K562 (cell line): Measurements from ENCODE around the gene NDUFAB1. TPM values are rescaled to one million over a fixed set of nuclear protein-coding genes. Genes with fewer than 3 reads are reported as not detected.
A peak's percentile ranks its signal among the peaks of the same experiment; 100 is the strongest.

Experiments used
- ATAC-seq: fragments of 200-7000 bp; cut with Tn5 transposase; 3 replicates; pipeline ENCODE4 v1.9.1; 2020; ENCODE audit warnings: moderate library complexity
- BruUV-seq: library from RNA; stranded (reverse); fragments of 400-500 nt; replicated peaks from 2 replicates; lab custom pipeline; 2021; lab: Mats Ljungman, UMichigan
- CTCF ChIA-PET: fragments of 300-600 bp; formaldehyde crosslinking; extraction: SDS; loops from one replicate; lab custom pipeline; 2021; ENCODE audit warnings: low intra/inter-chr PET ratio; lab: Yijun Ruan, JAX
- POLR2A ChIA-PET: fragments of 300-600, 350-650 bp; sonication (Branson Sonifier 250); formaldehyde crosslinking; extraction: SDS; loops from one replicate; lab custom pipeline; 2021; ENCODE audit warnings: antibody characterized with exemption, inconsistent platforms; lab: Yijun Ruan, JAX
- DNase-seq, 4 experiments: peaks; one replicate each; pipeline versions ENCODE4 v3.0.0 to v3.0.0-alpha.2; 2011 to 2018; ENCODE audit warnings: low spot score in 3 of 4, mixed read lengths in 3 of 4; ENCODE audit errors: extremely low read depth in 1 of 4
- FAIRE-seq: peaks from 2 replicates; lab custom pipeline; 2011; peaks lifted over from hg19 to GRCh38; lab: Jason Lieb, UNC
- H2AFZ ChIP-seq: 2 replicates; pipeline ENCODE4 v1.6.0; 2011; ENCODE audit warnings: low read depth, low read length, control low read depth, inconsistent platforms
- H3K27ac ChIP-seq: fragments of 200-600 bp; 3 replicates; pipeline ENCODE4 v1.8.0; 2011; ENCODE audit warnings: low read depth, mild to moderate bottlenecking, control low read depth, inconsistent platforms, low read length, moderate library complexity, mixed read lengths; ENCODE audit errors: extremely low read depth
- H3K27me3 ChIP-seq, 2 experiments: fragments of 300-600 bp in 1 of 2; 2 replicates in 1 of 2; 3 replicates in 1 of 2; pipeline versions ENCODE4 v1.6.0 to v1.8.0; 2011; ENCODE audit warnings: inconsistent platforms in 2 of 2, low read length in 2 of 2, mild to moderate bottlenecking in 1 of 2, mixed read lengths in 1 of 2, moderate library complexity in 1 of 2; ENCODE audit not compliant: control insufficient read depth in 2 of 2, insufficient read depth in 2 of 2
- H3K36me3 ChIP-seq: fragments of 300-600 bp; 3 replicates; pipeline ENCODE4 v1.8.0; 2011; ENCODE audit warnings: mild to moderate bottlenecking, low read length, inconsistent platforms; ENCODE audit not compliant: control insufficient read depth, insufficient read depth
- H3K4me1 ChIP-seq, 2 experiments: fragments of 200-600 bp in 1 of 2; replicated peaks in 1 of 2; 2 replicates in 1 of 2; 3 replicates in 1 of 2; pipeline versions ENCODE4 v1.5.1 to v1.8.0; 2011; ENCODE audit warnings: inconsistent platforms in 2 of 2, low read length in 2 of 2, mild to moderate bottlenecking in 1 of 2, mixed read lengths in 1 of 2, moderate library complexity in 1 of 2; ENCODE audit not compliant: control insufficient read depth in 2 of 2, insufficient read depth in 2 of 2
- H3K4me2 ChIP-seq: 2 replicates; pipeline ENCODE4 v1.6.1; 2011; ENCODE audit warnings: low read length, control low read depth, inconsistent platforms, mixed read lengths; ENCODE audit not compliant: insufficient read depth
- H3K4me3 ChIP-seq: fragments of 200-600 bp; sonication (generic), shearing (Covaris generic); 2 replicates; pipeline ENCODE4 v1.5.1; 2016; ENCODE audit warnings: control low read depth, inconsistent platforms
- H3K79me2 ChIP-seq: fragments of 200-600 bp; 3 replicates; pipeline ENCODE4 v1.8.0; 2011; ENCODE audit warnings: low read length, inconsistent platforms; ENCODE audit not compliant: control insufficient read depth, insufficient read depth
- H3K9ac ChIP-seq, 2 experiments: 2 replicates each; pipeline versions ENCODE4 v1.6.0 to v1.6.1; 2011; ENCODE audit warnings: low read depth in 2 of 2, low read length in 2 of 2, control low read depth in 1 of 2, inconsistent platforms in 1 of 2, mild to moderate bottlenecking in 1 of 2, mixed read lengths in 1 of 2; ENCODE audit not compliant: insufficient read depth in 1 of 2
- H3K9me1 ChIP-seq: one replicate; pipeline ENCODE4 v1.6.0; 2011; ENCODE audit warnings: inconsistent platforms, mild to moderate bottlenecking, low read length, moderate library complexity; ENCODE audit not compliant: control insufficient read depth, insufficient read depth
- H3K9me3 ChIP-seq: replicated peaks from 2 replicates; pipeline ENCODE4 v1.5.1; 2011; ENCODE audit warnings: low read depth, low read length, inconsistent platforms; ENCODE audit not compliant: control insufficient read depth, insufficient read depth
- H4K20me1 ChIP-seq: replicated peaks from 2 replicates; pipeline ENCODE4 v1.6.1; 2011; ENCODE audit warnings: low read length, inconsistent platforms, mixed read lengths; ENCODE audit not compliant: control insufficient read depth, insufficient read depth
- ATF2 ChIP-seq: sonication (generic); formaldehyde crosslinking; IDR thresholded peaks from 2 replicates; pipeline ENCODE4 v1.8.1; 2022; ENCODE audit warnings: missing genetic modification reagents
- DLX4 ChIP-seq: fragments of 250-450 bp; sonication (Bioruptor Pico); IDR thresholded peaks from 2 replicates; pipeline ENCODE4 v1.6.1; 2021; ENCODE audit warnings: mild to moderate bottlenecking
- KLF10 ChIP-seq: fragments of 250-450 bp; sonication (Bioruptor Pico); IDR thresholded peaks from 2 replicates; pipeline ENCODE4 v1.6.1; 2021; ENCODE audit warnings: matching md5 sums
- MIER1 ChIP-seq: fragments of 450-650 bp; IDR thresholded peaks from 2 replicates; pipeline ENCODE4 v1.6.1; 2016; ENCODE audit warnings: antibody characterized with exemption, mild to moderate bottlenecking, low read depth
- NFXL1 ChIP-seq: fragments of 450-650 bp; formaldehyde crosslinking; IDR thresholded peaks from 2 replicates; pipeline ENCODE4 v1.4.0; 2021; ENCODE audit warnings: mild to moderate bottlenecking
- SAFB2 ChIP-seq: fragments of 200-400 bp; formaldehyde crosslinking; IDR thresholded peaks from 2 replicates; pipeline ENCODE4 v1.6.1; 2018; ENCODE audit warnings: borderline replicate concordance, low read length, low read depth, moderate library complexity; ENCODE audit not compliant: severe bottlenecking
- SIRT6 ChIP-seq: IDR thresholded peaks from one replicate; pipeline ENCODE4 v1.6.1; 2012; ENCODE audit warnings: low read depth, mild to moderate bottlenecking, control low read depth, inconsistent platforms, low read length, moderate library complexity
- TRIM28 ChIP-seq: fragments of 450-650 bp; IDR thresholded peaks from 2 replicates; pipeline ENCODE4 v1.6.1; 2017
- ZBTB49 ChIP-seq: sonication (generic); formaldehyde crosslinking; IDR thresholded peaks from 2 replicates; pipeline ENCODE4 v1.8.0; 2022; ENCODE audit warnings: missing genetic modification reagents, mild to moderate bottlenecking, borderline replicate concordance
- ZNF140 ChIP-seq: fragments of 250-450 bp; sonication (Bioruptor Pico); IDR thresholded peaks from 2 replicates; pipeline ENCODE4 v1.8.0; 2021; ENCODE audit warnings: moderate library complexity, mild to moderate bottlenecking, inconsistent platforms
- ZNF239 ChIP-seq: fragments of 250-450 bp; sonication (Bioruptor Pico); IDR thresholded peaks from 2 replicates; pipeline ENCODE4 v1.4.0; 2020; ENCODE audit warnings: mild to moderate bottlenecking
- ZNF324 ChIP-seq: fragments of 250-450 bp; sonication (Bioruptor Pico); IDR thresholded peaks from 2 replicates; pipeline ENCODE4 v1.4.0; 2020; ENCODE audit warnings: mild to moderate bottlenecking
- ZNF639 ChIP-seq, 2 experiments: fragments of 200-800 bp in 1 of 2; sonication (Bioruptor generic) in 1 of 2; sonication (generic) in 1 of 2; formaldehyde crosslinking in 1 of 2; IDR thresholded peaks in 1 of 2; conservative IDR thresholded peaks in 1 of 2; 2 replicates each; pipeline versions ENCODE4 v1.5.0 to v1.6.1; 2016 to 2020; ENCODE audit warnings: missing compliant biosample characterization in 1 of 2, missing genetic modification characterization in 1 of 2, missing genetic modification reagents in 1 of 2
- WGBS: fragments of 100-300 bp; shearing (Covaris generic); methylation state at CpG from one replicate; pipeline ENCODE4 v1.1.6; 2016; ENCODE audit warnings: low coverage, mixed read lengths; ENCODE audit not compliant: insufficient coverage; ENCODE audit errors: missing lambda C conversion rate; 5-methylcytosine and 5-hydroxymethylcytosine counted together
- in situ Hi-C: fragments of 300-500 bp; cut with MboI; formaldehyde crosslinking; loops from 4 replicates; pipeline ENCODE4 v1.15.0; 2018; ENCODE audit warnings: inconsistent platforms, mixed read lengths
- intact Hi-C: fragments of 100-400 bp; cut with micrococcal nuclease; formaldehyde crosslinking; loops from 2 replicates; pipeline ENCODE4 v1.14.2; 2022
- polyA plus RNA-seq, 8 experiments: library from polyadenylated mRNA; depleted of rRNA in 4 of 8; stranded (reverse) in 5 of 8; unstranded in 3 of 8; fragments of >200 nt; fragmentation: Nextera tagmentation in 2 of 8; fragmentation: Illumina TruSeq in 1 of 8; extraction: Ambion mirVana in 2 of 8; extraction: Trizol in 1 of 8; gene quantifications; 2 replicates each; pipeline versions ENCODE4 v1.2.1 to v1.2.3, GENCODE V29; 2011 to 2014; ENCODE audit warnings: inconsistent platforms in 1 of 8, missing spikeins in 1 of 8
- total RNA-seq, 7 experiments: library from RNA; depleted of rRNA in 6 of 7; stranded (reverse); fragments of >200 nt in 6 of 7; fragmentation: Illumina TruSeq in 2 of 7; extraction: Trizol in 2 of 7; gene quantifications; 2 replicates each; pipeline versions ENCODE4 v1.2.1 to v1.2.3, GENCODE V29; 2011 to 2021; ENCODE audit warnings: low replicate concordance in 1 of 7

Gene NDUFAB1
- total and polyA plus RNA-seq, 9 of the 15 experiments (the other 6 are each of a cell fraction or from before 2014, with no cell fraction given): 123 to 481 (median 238) TPM

- ATAC-seq: peak; percentile 21
- H2AFZ ChIP-seq: peak overlapping the region; percentile 88
- H3K36me3 ChIP-seq: peaks cover 39% of the 10 kb centered on the region
- no peaks in the 10 kb centered on the region for H3K9me3 ChIP-seq
- FAIRE-seq: peak; percentile 15
- peak overlapping the region; percentile 89 for H3K27ac ChIP-seq
- in situ Hi-C loops (no loop called here), intact Hi-C loops (loop anchor here (2.0 kb wide), 1 partner anchor 38 kb away; the partner anchor contains the start of gene PLK1)
- H3K4me2 ChIP-seq: peak overlapping the region; percentile 96
- H4K20me1 ChIP-seq: no peaks in the 10 kb centered on the region
- ChIA-PET CTCF (no interaction called here), POLR2A (interaction anchor here (0.9 to 1.8 kb wide), 7 partner anchors 9 to 69 kb away, joined by 3 to 5 read pairs (median 3); no protein-coding TSS in a partner anchor)
- H3K4me3 ChIP-seq: peak overlapping the region; percentile 85
- H3K27me3 ChIP-seq: no peaks in the 10 kb centered on the region
- peak overlapping the region; percentile 93 to 95 for H3K9ac ChIP-seq
- no peaks in the 10 kb centered on the region for H3K9me1 ChIP-seq
- peaks cover 8 to 15% of the 10 kb centered on the region in 2 experiments; a peak in 4 of 5 replicates for H3K4me1 ChIP-seq
- WGBS: 0% methylated on average over 8 of the region's 8 CpGs
- no TSS peak for BruUV-seq
- H3K79me2 ChIP-seq: peaks cover 39% of the 10 kb centered on the region
- peak in 2 of 4 experiments; percentile 41 for DNase-seq
- TF ChIP-seq ATF2 (no peak), DLX4 (no peak), TRIM28 (no peak), KLF10 (CRISPR knock-in tag) (no peak), ZNF324 (no peak), MIER1 (no peak), SAFB2 (no peak), NFXL1 (CRISPR knock-in tag) (no peak), ZNF639 (CRISPR knock-in tag; conservative IDR thresholded peaks at IDR 0.05 in 1 of 2, IDR thresholded peaks at IDR 0.05 in 1 of 2) (peak in 1 of 2 experiments; percentile 79; a peak in 2 of 4 replicates), ZBTB49 (CRISPR knock-in tag) (no peak), ZNF239 (CRISPR knock-in tag) (no peak), ZNF140 (CRISPR knock-in tag) (no peak), SIRT6 (no peak)
These were observed 44.5 kb upstream of the NDUFAB1 start for GRCh38 chr16:23640615-23640930.
